ENCODE measurements around the gene MEIOSIN. TPM values are rescaled to one million over a fixed set of nuclear protein-coding genes. Genes with fewer than 3 reads are reported as not detected.

Gene MEIOSIN
- total RNA-seq, 2 donors from 2014 or later, result not detected

GRCh38 chr19:45763691-45764294 is 30.6 kb downstream of the MEIOSIN start:
- ATAC-seq, result no peak
- Mint-ChIP-seq H3K27ac (no peak overlapping the region), H3K36me3 (ENCODE audit: low read depth) (no peaks in the 10 kb centered on the region)

GRCh38 chr19:45764475-45764874 is 31.2 kb downstream of the MEIOSIN start:
- Mint-ChIP-seq H3K27me3 (peaks cover 6% of the 10 kb centered on the region), H3K4me1 (peaks cover 7% of the 10 kb centered on the region), H3K27ac (no peak overlapping the region), H3K36me3 (ENCODE audit: low read depth) (no peaks in the 10 kb centered on the region), H3K4me3 (no peak overlapping the region)
- DNase-seq (no peak), ATAC-seq (no peak)
- H3K9me3 ChIP-seq (ENCODE audit: control insufficient read depth, low read length, poor library complexity, severe bottlenecking), result no peaks in the 10 kb centered on the region

More at GRCh38 chr19:45763691-45764294, 30.6 kb downstream of the MEIOSIN start:
- Mint-ChIP-seq H3K4me1 (peaks cover 4% of the 10 kb centered on the region), H3K4me3 (no peak overlapping the region), H3K27me3 (peaks cover 8% of the 10 kb centered on the region)
- DNase-seq, result no peak
- no peaks in the 10 kb centered on the region for H3K9me3 ChIP-seq (ENCODE audit: control insufficient read depth, low read length, poor library complexity, severe bottlenecking)

- Mint-ChIP-seq H3K27me3 (peaks cover 6% of the 10 kb centered on the region), H3K36me3 (ENCODE audit: low read depth) (no peaks in the 10 kb centered on the region), H3K27ac (no peak overlapping the region), H3K4me3 (no peak overlapping the region), H3K4me1 (peaks cover 12% of the 10 kb centered on the region)
- H3K9me3 ChIP-seq (ENCODE audit: control insufficient read depth, low read length, poor library complexity, severe bottlenecking), result no peaks in the 10 kb centered on the region
- ATAC-seq (no peak), DNase-seq (no peak)
Measured at GRCh38 chr19:45764945-45765701, 31.9 kb downstream of the MEIOSIN start.

- ATAC-seq, result no peak
- Mint-ChIP-seq H3K27ac (peak overlapping the region; percentile 16), H3K4me3 (peak overlapping the region; percentile 25), H3K36me3 (ENCODE audit: low read depth) (no peaks in the 10 kb centered on the region), H3K4me1 (peaks cover 16% of the 10 kb centered on the region), H3K27me3 (peaks cover 6% of the 10 kb centered on the region)
- no peak for DNase-seq
- no peaks in the 10 kb centered on the region for H3K9me3 ChIP-seq (ENCODE audit: control insufficient read depth, low read length, poor library complexity, severe bottlenecking)
Measured at GRCh38 chr19:45765702-45766295, 32.6 kb downstream of the MEIOSIN start.

GRCh38 chr19:45766296-45766868 is 33.1 kb downstream of the MEIOSIN start:
- ATAC-seq (no peak), DNase-seq (no peak)
- Mint-ChIP-seq H3K4me1 (peaks cover 16% of the 10 kb centered on the region), H3K27ac (peak overlapping the region; percentile 16), H3K4me3 (peak overlapping the region; percentile 25), H3K27me3 (peaks cover 6% of the 10 kb centered on the region), H3K36me3 (ENCODE audit: low read depth) (no peaks in the 10 kb centered on the region)
- no peaks in the 10 kb centered on the region for H3K9me3 ChIP-seq (ENCODE audit: control insufficient read depth, low read length, poor library complexity, severe bottlenecking)

GRCh38 chr19:45766869-45767346 is 33.7 kb downstream of the MEIOSIN start:
- H3K27ac Mint-ChIP-seq, result no peak overlapping the region

GRCh38 chr19:45767410-45767880 is 34.2 kb downstream of the MEIOSIN start:
- H3K27ac Mint-ChIP-seq, result no peak overlapping the region
- H3K9me3 ChIP-seq (ENCODE audit: control insufficient read depth, low read length, poor library complexity, severe bottlenecking), result no peaks in the 10 kb centered on the region
- H3K4me1 Mint-ChIP-seq, result peaks cover 20% of the 10 kb centered on the region
- ATAC-seq, result no peak
- no peaks in the 10 kb centered on the region for H3K36me3 Mint-ChIP-seq (ENCODE audit: low read depth)
- peaks cover 6% of the 10 kb centered on the region for H3K27me3 Mint-ChIP-seq
- DNase-seq, result no peak
- H3K4me3 Mint-ChIP-seq, result peak overlapping the region; percentile 68

More at GRCh38 chr19:45766869-45767346, 33.7 kb downstream of the MEIOSIN start:
- DNase-seq (no peak), ATAC-seq (no peak)
- Mint-ChIP-seq H3K36me3 (ENCODE audit: low read depth) (no peaks in the 10 kb centered on the region), H3K27me3 (peaks cover 6% of the 10 kb centered on the region), H3K4me1 (peaks cover 16% of the 10 kb centered on the region), H3K4me3 (peak overlapping the region; percentile 68)
- no peaks in the 10 kb centered on the region for H3K9me3 ChIP-seq (ENCODE audit: control insufficient read depth, low read length, poor library complexity, severe bottlenecking)

GRCh38 chr19:45767881-45768654 is 34.8 kb downstream of the MEIOSIN start:
- ATAC-seq (no peak), DNase-seq (no peak)
- H3K9me3 ChIP-seq (ENCODE audit: control insufficient read depth, low read length, poor library complexity, severe bottlenecking), result no peaks in the 10 kb centered on the region
- Mint-ChIP-seq H3K27ac (no peak overlapping the region), H3K4me3 (peak overlapping the region; percentile 80), H3K4me1 (peaks cover 20% of the 10 kb centered on the region), H3K36me3 (ENCODE audit: low read depth) (no peaks in the 10 kb centered on the region), H3K27me3 (peaks cover 6% of the 10 kb centered on the region)

- no peaks in the 10 kb centered on the region for H3K9me3 ChIP-seq (ENCODE audit: control insufficient read depth, low read length, poor library complexity, severe bottlenecking)
- Mint-ChIP-seq H3K4me1 (peaks cover 20% of the 10 kb centered on the region), H3K36me3 (ENCODE audit: low read depth) (no peaks in the 10 kb centered on the region), H3K4me3 (peak overlapping the region; percentile 90), H3K27me3 (peaks cover 6% of the 10 kb centered on the region), H3K27ac (no peak overlapping the region)
- DNase-seq (peak in 2 of 3 donors; percentile 38 to 44), ATAC-seq (no peak)
Measured at GRCh38 chr19:45768655-45768983, 35.4 kb downstream of the MEIOSIN start.

GRCh38 chr19:45768984-45769782 is 35.9 kb downstream of the MEIOSIN start, which contains the start of gene SIX5:
SIX5 (minus strand) TSS chr19:45769252; CDS start chr19:45768844, 408 bp downstream.
- Mint-ChIP-seq H3K4me1 (peaks cover 20% of the 10 kb centered on the region), H3K27ac (peak within 1 kb of the TSS; percentile 82), H3K27me3 (peaks cover 6% of the 10 kb centered on the region), H3K4me3 (peak within 1 kb of the TSS; percentile 90), H3K36me3 (ENCODE audit: low read depth) (no peaks in the 10 kb centered on the region)
- DNase-seq, result peak; percentile 90 to 94 (median 92)
- H3K9me3 ChIP-seq (ENCODE audit: control insufficient read depth, low read length, poor library complexity, severe bottlenecking), result no peaks in the 10 kb centered on the region
- ATAC-seq, result peak; percentile 74

GRCh38 chr19:45769821-45770191 is 36.6 kb downstream of the MEIOSIN start:
- Mint-ChIP-seq H3K4me1 (peaks cover 20% of the 10 kb centered on the region), H3K4me3 (peak overlapping the region; percentile 90), H3K27me3 (peaks cover 3% of the 10 kb centered on the region), H3K27ac (peak overlapping the region; percentile 82), H3K36me3 (ENCODE audit: low read depth) (no peaks in the 10 kb centered on the region)
- no peaks in the 10 kb centered on the region for H3K9me3 ChIP-seq (ENCODE audit: control insufficient read depth, low read length, poor library complexity, severe bottlenecking)
- peak; percentile 59 for ATAC-seq
- DNase-seq, result peak; percentile 38 to 54 (median 45)
